DMS53 (cell line): ENCODE data around the gene GALNT18.
A peak's percentile ranks its signal among the peaks of the same experiment; 100 is the strongest.
"Not testable (repeated sequence)": the region's sequence is repeated elsewhere in the genome, so short reads cannot be mapped to it uniquely, and the experiment has no call there.

Experiments used
- DNase-seq: peaks from one replicate; lab custom pipeline; 2025; lab: John Stamatoyannopoulos, UW

GALNT18 gene

DNA sequence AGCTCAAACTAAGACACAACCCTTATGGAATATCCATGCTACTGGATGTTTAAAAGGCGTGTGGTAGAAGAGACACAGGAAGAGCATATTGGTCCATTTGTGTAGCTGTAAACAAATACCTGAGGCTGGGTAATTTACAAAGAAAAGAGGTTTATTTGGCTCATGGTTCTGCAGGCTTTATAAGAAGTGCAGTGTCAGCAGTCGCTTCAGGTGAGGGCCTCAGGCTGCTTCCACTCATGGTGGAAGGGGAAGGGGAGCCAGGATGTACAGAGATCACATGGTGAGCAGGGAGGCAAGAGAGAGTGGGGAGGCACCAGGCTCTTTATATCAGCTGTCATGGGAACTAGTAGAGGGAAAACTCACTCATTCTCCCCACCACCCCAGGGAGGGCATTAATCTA is 237.0 kb downstream of the GALNT18 start:
- DNase-seq = no peak

DNA sequence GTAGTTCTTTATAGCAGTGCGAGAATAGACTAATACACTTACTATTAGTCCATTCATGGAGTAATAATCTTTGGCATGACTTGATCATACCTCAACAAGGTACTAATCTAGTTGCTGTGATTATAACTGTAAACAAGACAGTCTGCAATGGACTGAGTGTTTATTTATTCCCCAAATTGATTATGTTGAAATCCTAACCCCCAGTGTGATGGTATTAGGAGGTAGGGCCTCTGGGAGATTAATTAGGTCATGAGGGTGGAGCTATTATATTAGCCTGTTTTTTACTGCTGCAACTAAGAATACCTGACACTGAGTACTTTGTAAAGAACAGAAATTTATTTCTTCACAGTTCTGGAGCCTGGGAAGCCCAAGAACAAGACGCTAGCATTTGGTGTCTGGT is 237.8 kb downstream of the GALNT18 start:
- no peak for DNase-seq

DNA sequence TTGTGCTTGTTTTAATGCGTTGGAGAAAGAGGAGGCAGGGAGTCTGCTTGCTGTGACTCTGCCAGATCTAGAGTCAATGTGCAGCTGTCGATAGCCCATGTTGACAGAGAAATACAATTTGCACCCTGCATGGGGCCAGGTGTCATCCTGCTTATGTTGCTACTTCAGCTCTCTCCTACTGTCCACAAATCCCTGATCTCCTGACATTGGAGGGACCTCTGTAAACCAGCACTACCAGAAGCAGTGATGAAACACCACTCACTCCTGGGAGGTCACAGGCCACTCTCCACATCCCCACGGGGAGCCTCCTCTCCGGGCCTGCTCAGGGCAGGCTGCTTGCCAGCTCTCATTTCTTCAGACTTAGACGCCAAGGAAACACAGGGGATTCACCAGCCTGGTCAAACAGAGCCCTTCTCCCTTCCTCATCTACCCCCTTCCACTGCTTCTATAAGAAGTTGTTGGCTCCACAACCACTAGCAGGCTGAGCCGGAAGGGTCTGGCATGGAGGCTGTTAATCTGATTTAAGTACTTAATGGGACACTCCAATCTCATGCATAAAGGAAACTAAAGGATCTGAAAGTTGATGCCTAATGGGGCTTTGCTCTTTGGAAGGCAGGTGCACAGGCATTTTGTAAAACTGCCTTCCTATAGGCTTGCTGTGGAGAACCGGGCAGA is 238.8 kb downstream of the GALNT18 start:
- peak; percentile 93 for DNase-seq

DNA sequence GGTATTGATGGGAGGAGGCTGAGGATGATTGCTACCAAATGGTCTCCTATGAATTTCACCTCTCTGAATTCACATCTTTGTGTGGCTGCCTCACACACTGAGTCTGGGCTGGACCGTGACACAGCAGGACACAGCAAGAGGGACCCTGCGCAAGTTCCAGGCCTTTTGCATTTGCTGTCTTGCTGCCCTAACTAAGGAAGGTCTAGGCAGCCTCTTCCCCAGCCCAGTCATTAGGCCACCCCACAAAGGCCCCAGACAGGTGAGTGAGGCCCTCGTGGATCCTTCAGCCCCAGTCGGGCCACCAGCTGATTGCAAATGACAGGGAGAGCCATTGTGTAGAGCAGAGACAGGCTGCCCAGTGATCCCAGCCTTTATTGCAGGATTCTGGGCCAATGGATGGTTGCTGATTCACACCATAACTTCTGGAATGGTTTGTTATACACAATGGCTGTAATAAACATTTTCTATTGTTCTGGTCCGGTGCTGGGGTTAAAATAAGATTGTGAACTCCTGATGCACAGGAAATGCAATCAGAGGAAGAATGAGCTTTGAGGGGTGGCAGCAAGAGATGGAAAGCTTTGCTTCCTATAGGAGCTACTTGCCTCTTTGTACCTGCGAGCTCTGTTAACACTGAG is 240.2 kb downstream of the GALNT18 start:
- DNase-seq = peak; percentile 20

DNA sequence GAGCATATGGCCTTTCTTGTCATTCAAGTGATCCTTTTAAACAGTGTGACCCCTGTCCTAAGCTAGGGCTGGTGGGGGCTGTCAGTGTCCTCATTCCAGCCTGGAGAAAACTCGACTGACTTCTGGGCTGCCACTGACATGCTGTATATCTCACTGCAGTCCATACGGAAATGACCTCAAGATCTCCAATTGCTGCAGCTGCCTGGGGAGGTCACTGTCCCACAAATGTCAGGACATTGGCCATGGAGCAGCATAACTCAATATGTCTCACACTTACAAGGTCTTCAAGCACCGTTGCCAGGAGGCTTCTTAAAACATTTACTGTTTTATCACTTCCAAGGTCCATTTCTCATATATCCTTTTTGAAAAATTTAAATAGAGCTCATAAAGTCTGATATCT is 240.9 kb downstream of the GALNT18 start:
- DNase-seq = peak; percentile 21

DNA sequence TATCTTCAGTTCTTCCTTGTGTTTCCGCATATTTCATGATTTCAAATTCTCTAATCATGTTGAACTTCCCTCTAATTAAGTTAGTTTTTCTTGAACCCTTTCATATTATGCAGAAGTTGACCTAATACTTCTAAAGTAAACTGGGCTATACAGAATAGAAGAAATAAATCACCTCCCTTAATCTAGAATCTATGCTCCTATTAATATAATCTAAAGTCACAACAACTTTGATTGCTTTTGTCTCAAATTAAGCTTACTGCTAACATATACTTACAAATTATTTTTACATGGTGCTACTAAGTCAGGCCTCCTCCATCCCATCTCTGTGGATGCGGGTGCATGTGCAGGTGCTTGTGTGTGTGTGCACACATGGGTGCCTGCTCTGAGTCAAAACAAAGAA is 241.5 kb downstream of the GALNT18 start:
- DNase-seq = no peak

- no peak for DNase-seq
These were observed 242.1 kb downstream of the GALNT18 start for GRCh38 chr11:11379661-11380060.

- DNase-seq = no peak
These were observed 243.4 kb downstream of the GALNT18 start for GRCh38 chr11:11378184-11378940.

DNA sequence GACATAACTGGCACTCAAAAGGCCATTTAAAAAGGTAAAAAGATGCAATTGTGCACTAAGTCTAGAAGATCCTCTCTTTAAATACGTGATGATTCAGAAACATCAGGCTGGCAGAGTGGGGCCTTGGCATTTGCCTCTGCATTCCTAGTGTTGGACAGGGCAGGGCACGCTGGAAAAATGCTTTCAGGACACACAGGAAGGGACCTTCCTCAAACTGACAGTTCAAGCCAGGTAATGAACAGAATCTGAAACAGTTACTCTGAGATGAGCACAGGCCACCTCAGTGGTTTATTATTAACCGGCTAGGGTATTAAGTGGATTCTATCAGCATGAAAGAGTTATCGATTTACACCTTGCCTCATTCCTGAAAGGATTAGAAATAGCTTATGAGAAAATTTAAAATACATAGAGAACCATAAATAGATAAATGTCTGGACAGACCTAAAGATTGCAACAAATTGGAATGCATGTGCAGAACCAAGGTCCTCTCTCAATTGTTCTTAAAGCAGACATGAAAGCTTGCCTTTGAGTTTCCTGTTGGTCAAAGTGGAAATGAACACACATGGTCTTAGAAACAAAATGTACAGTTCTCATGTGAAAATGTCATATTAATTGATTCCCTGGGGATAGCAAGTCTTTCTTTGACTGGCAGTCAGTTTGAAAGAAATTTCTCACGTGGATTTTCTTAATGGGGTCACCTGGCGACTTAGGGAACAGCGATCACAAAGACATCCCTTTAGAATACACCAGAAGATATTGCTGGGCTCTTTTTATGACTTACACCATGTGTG is 247.3 kb downstream of the GALNT18 start:
- DNase-seq = peak; percentile 9

- no peak for DNase-seq
These were observed 247.9 kb downstream of the GALNT18 start for GRCh38 chr11:11373934-11374333.

DNA sequence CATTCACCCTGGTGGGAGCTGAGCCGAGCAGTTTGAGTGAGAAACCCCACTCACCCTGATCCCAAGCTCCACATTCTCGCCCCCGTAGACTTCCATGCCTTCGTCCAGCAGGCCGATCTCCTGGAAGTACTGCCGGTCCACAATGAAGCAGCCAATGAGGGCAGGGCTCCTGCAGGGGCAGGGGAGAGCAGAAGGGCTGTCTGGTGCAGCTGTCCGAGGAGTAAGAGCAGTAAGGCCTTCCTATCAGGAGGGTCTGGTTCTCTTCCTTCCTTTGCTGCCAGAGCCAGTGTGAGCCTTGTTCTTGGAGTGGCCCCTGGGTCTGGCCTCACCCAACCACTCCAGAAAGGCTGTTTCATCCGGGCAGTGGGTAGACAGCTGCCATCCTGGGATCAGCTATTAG is 249.3 kb downstream of the GALNT18 start:
- DNase-seq = no peak

- no peak for DNase-seq
These were observed 250.9 kb downstream of the GALNT18 start for GRCh38 chr11:11370962-11371303.

GRCh38 chr11:11370255-11370961 is 251.4 kb downstream of the GALNT18 start:
- DNase-seq = no peak

GRCh38 chr11:11366793-11367192 is 255.0 kb downstream of the GALNT18 start:
- DNase-seq = no peak

- DNase-seq = no peak
These were observed 258.1 kb downstream of the GALNT18 start for GRCh38 chr11:11363674-11364073.

DNA sequence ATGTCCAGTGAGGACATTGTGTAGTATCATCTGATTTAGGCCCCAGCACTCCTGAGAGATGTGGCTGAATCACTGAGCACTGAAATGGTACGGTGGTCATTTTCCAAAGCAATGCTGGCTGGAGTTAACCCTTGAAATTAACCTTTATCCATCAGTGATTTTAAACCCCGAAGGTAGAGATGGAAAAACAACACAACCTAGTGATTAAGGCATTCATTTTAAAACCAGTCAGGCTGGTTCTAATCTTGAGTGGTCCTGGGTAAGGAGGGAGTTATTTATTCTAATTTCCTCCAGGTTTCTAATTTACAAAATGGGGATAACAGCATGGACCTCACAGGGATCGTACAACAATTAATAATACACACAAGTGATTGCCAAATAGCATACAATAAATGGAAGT is 262.2 kb downstream of the GALNT18 start:
- no peak for DNase-seq

GRCh38 chr11:11356842-11357241 is 265.0 kb downstream of the GALNT18 start:
- DNase-seq = no peak

GRCh38 chr11:11352878-11353277 is 268.9 kb downstream of the GALNT18 start, which contains the start of gene CSNK2A3:
CSNK2A3 (minus strand) TSS chr11:11353250; CDS start chr11:11353119, 131 bp downstream.
- DNase-seq = peak; percentile 21

- not testable (repeated sequence) for DNase-seq
These were observed 270.0 kb downstream of the GALNT18 start for GRCh38 chr11:11351851-11352250.

DNA sequence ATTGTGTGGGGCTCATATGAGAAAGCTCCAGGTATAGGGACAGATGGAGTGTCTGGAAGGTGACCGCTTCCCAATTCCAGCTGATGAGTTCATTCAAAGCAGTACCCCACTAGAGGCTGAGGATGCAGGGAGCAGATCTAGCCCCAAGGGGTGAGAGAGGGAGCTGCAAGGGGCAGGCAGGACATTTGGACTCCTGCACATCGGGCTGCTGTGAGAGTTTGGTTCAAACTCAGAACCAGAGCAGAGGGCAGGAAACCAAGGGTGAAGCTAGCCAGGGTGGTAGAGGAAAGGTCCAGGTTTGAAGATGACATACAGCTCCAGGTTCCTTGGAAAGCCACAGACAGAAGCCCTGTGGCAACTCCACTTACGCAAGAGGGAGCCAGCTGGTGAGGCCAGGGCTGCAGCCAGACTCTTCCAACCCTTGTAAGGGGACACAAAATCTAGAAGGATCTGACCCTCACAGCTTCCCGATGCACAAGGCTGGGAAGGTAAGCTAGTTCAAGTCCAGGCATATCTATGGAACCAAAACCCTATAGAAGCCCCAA is 270.7 kb downstream of the GALNT18 start:
- no peak for DNase-seq

DNA sequence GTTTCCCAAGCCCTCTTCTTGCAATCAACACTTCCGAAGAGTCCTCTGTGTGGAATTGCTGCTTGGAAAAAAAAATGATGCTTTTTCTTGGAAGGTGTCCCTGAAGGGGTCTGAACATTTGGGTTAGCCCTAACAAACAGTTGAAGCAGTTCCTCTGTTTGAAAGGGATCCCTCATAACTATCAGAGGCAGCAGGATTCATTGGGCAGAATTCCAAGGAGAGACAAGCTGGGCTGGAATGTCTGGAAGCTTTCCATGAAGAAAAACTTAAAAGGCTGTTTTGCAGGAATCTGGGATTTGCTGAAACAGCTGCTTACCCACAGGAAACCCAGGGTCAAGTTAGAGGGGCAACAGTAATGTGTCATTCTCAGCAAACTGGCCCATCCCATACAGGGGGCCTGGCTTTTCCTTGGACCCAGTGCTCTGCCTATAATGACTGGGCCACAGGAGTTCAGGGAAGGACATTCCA is 271.9 kb downstream of the GALNT18 start:
- no peak for DNase-seq
